Glutamatergic neuron (in vitro differentiated cells): ENCODE results near the gene SLC25A22. TPM values are rescaled to one million over a fixed set of nuclear protein-coding genes. Genes with fewer than 3 reads are reported as not detected.

Experiments
- DNase-seq: peaks from one replicate; pipeline ENCODE4 v3.0.0; 2022
- H3K27ac Mint-ChIP-seq: one replicate; pipeline ENCODE4 v1.8.0; 2020; ENCODE audit warnings: mild to moderate bottlenecking, mixed read lengths, inconsistent platforms; ENCODE audit not compliant: unreplicated experiment
- H3K27me3 Mint-ChIP-seq: one replicate; pipeline ENCODE4 v1.8.0; 2020; ENCODE audit warnings: mild to moderate bottlenecking, moderate library complexity, mixed read lengths, inconsistent platforms; ENCODE audit not compliant: unreplicated experiment
- H3K36me3 Mint-ChIP-seq: one replicate; pipeline ENCODE4 v1.8.0; 2020; ENCODE audit warnings: mild to moderate bottlenecking, mixed read lengths, inconsistent platforms; ENCODE audit not compliant: unreplicated experiment
- H3K4me1 Mint-ChIP-seq: one replicate; pipeline ENCODE4 v1.8.0; 2020; ENCODE audit warnings: mild to moderate bottlenecking, low read depth, mixed read lengths, inconsistent platforms; ENCODE audit not compliant: unreplicated experiment
- H3K4me3 Mint-ChIP-seq: one replicate; pipeline ENCODE4 v1.8.0; 2020; ENCODE audit warnings: mild to moderate bottlenecking, mixed read lengths, inconsistent platforms; ENCODE audit not compliant: unreplicated experiment
- H3K9me3 Mint-ChIP-seq: one replicate; pipeline ENCODE4 v1.8.0; 2020; ENCODE audit warnings: mild to moderate bottlenecking, moderate library complexity, mixed read lengths, inconsistent platforms; ENCODE audit not compliant: unreplicated experiment
- total RNA-seq: library from RNA; stranded (reverse); fragmentation: NEBNext Ultra II Directional; extraction: Animal tissue kit (Norgen Biotek cat#: 25700); gene quantifications from one replicate; pipeline ENCODE4 v1.2.1, GENCODE V29; 2021; ENCODE audit not compliant: unreplicated experiment
- TF ChIP-seq, protein P1 (sequence below): fragments of 200-600 bp; sonication (generic); IDR thresholded peaks from one replicate; pipeline ENCODE4 v1.5.0; 2021; ENCODE audit not compliant: partially characterized antibody, unreplicated experiment

The SLC25A22 gene
- total RNA-seq, 1 donor from 2014 or later, result 93.9 TPM

DNA sequence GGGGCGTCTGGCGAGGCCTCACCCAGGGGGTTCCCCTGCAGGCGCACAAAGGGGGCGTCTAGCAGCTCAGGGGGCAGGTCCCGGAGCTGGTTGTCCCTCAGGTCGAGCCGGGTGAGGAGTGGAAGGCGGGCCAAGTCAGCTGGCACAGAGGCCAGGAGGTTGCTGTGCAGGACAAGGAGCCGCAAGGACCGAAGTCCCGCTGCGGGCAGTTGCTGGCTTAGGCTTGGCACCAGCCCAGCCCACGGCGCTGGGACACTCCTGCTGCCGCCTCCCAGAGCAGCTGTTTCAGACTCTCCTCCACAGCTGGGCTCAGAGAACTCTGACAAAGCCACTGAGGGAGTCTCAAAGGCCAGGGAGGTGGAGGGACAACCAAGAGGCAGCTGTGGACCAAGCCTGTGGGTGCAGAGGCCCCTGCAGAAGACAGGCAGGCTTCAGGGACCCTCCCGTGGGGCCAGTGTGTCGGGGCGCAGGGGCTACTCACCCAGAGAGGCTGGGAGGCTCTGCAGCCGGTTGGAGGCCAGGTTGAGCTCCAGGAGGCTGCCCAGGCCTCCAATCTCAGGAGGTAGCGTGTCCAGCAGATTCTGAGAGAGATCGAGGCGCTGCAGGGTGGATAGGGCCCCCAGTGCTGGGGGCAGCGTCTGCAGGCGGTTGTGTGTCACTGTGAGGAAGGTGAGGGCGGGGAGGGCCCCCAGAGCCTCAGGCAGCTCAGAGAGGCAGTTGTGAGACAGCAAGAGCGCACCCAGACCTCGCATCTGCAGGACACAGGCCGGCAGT is 4.8 kb upstream of the SLC25A22 start:
- peak; percentile 17 for DNase-seq
- H3K36me3 Mint-ChIP-seq, result no peaks in the 10 kb centered on the region
- H3K9me3 Mint-ChIP-seq, result peaks cover 8% of the 10 kb centered on the region
- TF ChIP-seq, protein P1, sequence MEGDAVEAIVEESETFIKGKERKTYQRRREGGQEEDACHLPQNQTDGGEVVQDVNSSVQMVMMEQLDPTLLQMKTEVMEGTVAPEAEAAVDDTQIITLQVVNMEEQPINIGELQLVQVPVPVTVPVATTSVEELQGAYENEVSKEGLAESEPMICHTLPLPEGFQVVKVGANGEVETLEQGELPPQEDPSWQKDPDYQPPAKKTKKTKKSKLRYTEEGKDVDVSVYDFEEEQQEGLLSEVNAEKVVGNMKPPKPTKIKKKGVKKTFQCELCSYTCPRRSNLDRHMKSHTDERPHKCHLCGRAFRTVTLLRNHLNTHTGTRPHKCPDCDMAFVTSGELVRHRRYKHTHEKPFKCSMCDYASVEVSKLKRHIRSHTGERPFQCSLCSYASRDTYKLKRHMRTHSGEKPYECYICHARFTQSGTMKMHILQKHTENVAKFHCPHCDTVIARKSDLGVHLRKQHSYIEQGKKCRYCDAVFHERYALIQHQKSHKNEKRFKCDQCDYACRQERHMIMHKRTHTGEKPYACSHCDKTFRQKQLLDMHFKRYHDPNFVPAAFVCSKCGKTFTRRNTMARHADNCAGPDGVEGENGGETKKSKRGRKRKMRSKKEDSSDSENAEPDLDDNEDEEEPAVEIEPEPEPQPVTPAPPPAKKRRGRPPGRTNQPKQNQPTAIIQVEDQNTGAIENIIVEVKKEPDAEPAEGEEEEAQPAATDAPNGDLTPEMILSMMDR, result no peak
- H3K27me3 Mint-ChIP-seq, result peaks cover 7% of the 10 kb centered on the region
- peak overlapping the region; percentile 52 for H3K4me3 Mint-ChIP-seq
- peaks cover 4% of the 10 kb centered on the region for H3K4me1 Mint-ChIP-seq
- no peak overlapping the region for H3K27ac Mint-ChIP-seq

DNA sequence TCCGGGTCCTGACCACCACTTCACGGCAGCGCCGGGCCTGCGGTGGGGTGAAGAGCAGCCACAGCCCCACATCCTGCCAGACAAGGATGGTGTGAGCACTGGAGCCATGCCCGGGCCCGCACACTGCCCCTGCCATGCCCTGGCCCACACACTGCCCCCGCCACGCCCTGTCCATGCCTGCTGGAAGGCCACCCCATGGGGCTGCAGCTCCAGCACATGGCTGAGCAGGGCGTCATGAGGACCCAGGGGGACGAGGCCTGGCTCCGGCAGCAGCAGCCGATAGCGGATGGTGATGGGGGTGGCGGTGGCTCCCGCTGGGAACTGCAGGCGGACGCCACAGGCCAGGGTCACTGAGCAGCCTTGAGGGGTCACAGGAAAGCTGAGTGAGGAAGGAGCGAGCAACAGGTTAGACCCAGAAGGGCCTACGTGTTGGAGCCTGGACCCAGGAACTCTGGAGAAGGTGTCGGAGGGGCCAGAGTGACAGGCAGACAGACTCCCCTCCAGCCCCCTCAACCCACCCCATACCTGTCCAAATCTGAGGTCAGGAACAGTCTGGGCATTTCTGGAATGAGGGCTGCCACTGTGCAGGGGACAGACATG is 4.0 kb upstream of the SLC25A22 start:
- peaks cover 6% of the 10 kb centered on the region for H3K27me3 Mint-ChIP-seq
- DNase-seq, result peak; percentile 25

DNA sequence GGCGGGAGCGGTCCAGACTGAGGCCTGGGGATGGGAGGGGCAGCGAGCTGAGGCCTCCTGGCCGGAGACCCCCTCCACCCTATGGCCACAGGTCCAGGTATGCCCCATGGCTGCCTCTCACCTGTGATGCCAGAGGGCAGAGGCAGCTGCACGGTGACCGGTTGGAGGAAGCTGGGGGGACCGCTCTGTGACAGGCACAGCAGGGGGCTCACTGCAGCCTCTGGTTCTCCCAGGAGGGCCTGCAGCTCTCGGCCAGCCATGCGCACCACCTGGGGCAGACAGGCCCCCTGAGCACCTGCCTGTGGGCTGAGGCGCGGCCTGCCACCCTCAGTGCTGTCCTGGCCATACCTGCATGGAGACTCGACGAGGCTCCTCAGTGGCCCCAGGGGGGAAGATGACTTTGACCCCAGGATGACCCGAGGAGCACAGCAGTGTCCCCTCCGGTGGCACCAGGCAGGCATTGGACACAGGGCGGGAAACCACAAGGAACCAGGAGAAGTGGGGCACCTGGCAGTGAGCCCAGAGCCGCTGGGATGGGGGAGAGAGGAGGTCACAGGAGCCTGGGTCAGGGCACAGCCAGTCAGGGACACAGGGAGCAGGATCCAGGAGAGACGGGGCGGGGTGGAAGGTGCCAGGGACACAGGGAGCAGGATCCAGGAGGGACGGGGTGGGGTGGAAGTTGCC is 3.2 kb upstream of the SLC25A22 start:
- Mint-ChIP-seq H3K9me3 (peaks cover 10% of the 10 kb centered on the region), H3K4me1 (peaks cover 5% of the 10 kb centered on the region), H3K27ac (no peak overlapping the region), H3K36me3 (no peaks in the 10 kb centered on the region), H3K27me3 (peaks cover 8% of the 10 kb centered on the region), H3K4me3 (no peak overlapping the region)
- peak; percentile 10 for DNase-seq
- TF ChIP-seq, protein P1, result no peak

More for the DNA sequence above, 4.0 kb upstream of the SLC25A22 start:
- Mint-ChIP-seq H3K36me3 (no peaks in the 10 kb centered on the region), H3K9me3 (peaks cover 9% of the 10 kb centered on the region), H3K27ac (no peak overlapping the region), H3K4me1 (peaks cover 4% of the 10 kb centered on the region), H3K4me3 (no peak overlapping the region)
- TF ChIP-seq, protein P1, result no peak

DNA sequence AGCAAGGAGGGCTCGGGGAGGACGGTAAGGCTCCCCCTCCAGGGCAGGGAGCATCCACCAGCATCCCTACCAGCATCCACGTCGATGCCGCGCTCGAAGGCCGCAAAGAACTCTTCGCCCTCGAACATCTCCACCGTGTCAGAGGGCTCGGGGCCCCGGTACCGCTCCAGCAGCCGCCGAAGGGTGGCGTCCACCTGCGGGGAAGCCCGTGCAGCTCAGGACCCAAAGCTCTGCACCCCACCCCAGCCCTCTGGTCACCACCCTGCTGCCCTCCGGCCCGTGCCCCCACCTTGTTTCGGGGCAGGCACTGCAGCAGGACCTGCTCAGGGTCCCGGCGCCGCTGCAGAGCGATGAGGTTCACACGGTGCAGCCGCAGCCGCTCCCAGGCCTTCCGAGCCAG is 2.4 kb upstream of the SLC25A22 start:
- peaks cover 7% of the 10 kb centered on the region for H3K9me3 Mint-ChIP-seq
- H3K27me3 Mint-ChIP-seq, result peaks cover 5% of the 10 kb centered on the region
- DNase-seq, result peak; percentile 13
- H3K27ac Mint-ChIP-seq, result no peak overlapping the region
- H3K4me3 Mint-ChIP-seq, result no peak overlapping the region
- TF ChIP-seq, protein P1, result no peak
- H3K4me1 Mint-ChIP-seq, result peaks cover 4% of the 10 kb centered on the region
- H3K36me3 Mint-ChIP-seq, result no peaks in the 10 kb centered on the region
